ENCODE measurements around the gene PPM1E.
"Not testable (repeated sequence)": the region's sequence is repeated elsewhere in the genome, so short reads cannot be mapped to it uniquely, and the experiment has no call there.

The PPM1E gene

DNA sequence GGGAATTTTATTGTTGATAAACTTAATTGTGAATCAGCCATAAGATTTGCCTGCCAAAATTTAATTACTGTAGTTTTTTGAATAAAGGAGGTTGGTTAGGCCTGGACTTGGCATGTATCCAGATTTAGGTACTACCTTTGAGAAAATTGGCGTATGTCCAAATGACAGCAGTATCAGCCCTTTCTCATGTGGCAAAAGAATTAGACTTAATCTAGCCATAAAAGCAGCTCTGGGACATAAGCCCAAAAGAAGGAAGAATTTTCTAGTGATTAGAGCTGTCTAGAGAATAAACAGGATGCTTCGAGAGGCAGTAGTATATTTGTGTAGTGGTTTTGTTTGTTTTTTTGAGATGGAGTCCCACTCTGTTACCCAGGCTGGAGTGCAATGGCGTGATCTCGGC, 27.7 kb downstream of the PPM1E start:
- DNase-seq = peak; percentile 42 to 87 (median 55)

DNA sequence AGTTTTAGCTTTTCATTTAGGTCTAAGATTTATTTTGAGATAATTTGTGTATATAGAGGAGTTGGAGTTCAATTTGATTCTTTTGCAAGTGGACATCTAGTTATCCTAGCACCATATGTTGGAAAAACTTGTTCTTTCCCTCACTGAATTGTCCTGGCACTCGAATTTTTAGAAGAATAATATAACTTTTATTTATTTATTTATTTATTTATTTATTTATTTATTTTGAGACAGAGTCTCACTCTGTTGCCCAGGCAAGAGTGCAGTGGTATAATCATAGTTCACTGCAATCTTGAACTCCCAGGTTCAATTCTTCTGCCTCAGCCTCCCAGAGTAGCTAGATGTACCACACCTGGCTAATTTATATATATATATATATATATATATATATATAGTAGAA, 29.4 kb downstream of the PPM1E start:
- no peak for DNase-seq

DNA sequence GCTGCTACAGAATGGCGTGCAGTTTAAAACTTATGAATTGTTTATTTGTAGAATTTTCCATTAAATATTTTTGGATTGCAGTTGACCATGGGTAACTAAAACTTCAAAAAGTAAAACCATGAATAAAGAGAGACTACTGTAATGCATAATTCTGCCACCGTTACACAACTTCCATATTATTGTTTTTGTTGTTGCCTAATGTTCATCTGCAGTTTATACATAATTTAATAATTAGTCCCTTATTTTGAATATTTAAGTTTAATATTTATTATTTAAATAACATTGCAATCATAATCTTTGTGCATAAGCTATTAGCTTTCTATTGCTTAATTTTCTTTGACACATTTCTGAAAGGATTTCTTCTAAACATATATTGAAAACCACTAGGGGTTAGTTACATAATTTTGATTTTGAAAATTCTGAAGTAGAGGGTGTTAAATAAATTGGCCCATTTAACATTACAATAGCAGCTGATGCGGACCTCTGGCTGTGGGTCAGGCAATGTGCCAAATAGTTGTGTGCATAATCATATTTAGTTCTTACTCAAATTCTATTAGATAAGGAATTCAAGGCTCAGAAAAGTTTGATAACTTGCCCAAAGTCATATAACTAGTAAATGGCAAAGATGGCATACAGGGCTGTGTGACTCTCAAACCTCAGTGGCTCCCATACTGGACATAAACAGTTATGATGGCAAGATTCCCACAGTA, 31.1 kb downstream of the PPM1E start:
- DNase-seq = peak in 1 of 3 experiments; percentile 23

DNA sequence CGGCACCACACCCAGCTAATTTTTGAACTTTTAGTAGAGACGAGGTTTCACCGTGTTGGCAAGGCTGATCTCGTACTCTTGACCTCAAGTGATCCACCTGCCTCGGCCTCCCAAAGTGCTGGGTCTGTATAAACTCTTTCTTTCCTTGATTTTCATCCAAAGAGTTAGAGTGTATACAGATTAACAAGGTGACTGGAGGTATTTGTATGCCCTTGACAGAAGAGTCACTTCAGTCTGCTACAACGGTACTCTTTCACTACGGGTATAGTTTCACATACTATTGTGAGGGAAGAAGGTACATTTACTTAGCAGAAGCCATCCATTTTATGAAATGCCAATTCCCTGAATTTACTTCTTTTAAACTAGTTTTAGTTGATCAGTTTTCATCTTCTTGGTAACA, 32.5 kb downstream of the PPM1E start:
- DNase-seq = no peak

DNA sequence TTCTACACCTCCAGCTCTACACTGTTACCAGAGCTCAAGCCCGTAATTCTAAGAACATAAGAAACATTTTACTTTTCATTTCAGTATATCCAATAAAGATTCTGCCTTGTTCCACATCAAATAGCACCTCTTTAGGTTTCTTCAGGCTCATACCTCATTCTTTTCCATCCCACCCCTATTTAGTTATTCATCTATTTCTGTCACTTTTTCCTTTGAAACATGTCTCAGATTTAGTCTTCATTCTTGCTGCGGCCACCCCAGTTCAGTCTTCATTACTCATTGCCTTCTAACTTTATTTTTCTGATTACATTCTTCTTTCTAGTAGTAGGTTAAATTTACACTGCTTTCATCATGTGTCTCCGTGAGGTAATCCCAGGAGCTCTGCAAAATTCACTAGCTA, 33.5 kb downstream of the PPM1E start:
- no peak for DNase-seq

DNA sequence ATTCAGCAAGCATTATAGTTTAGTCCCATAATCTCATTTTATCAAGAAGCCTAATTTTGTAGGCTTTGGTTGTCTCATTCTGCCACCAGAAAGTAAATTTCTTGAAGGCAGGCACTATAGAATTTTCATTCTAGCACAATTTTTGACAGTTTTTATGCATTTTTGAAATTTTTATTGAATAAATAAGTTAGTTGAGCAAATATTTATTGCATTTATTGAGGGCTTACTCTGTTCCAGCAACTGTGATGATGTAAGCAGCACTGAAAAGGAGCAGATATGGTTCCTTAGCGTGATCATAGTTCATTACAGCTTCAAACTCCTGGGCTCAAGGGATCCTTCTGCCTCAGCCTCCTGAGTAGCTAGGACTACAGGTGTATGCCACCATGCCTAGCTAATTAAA, 34.2 kb downstream of the PPM1E start:
- no peak for DNase-seq

DNA sequence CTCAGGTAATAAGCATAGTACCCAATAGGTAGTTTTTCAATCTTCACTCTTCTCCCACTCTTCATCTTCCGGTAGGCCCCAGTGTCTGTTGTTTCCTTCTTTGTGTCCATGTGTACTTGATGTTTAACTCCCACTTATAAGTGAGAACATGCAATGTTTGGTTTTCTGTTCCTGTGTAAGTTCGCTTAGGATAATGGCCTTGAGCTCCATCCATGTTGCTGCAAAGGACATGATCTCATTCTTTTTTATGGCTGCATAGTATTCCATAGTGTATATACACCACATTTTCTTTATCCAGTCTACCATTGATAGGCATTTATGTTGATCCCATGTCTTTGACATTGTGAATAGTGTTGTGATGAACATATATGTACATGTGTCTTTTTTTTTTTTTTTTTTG, 38.9 kb downstream of the PPM1E start:
- DNase-seq = not testable (repeated sequence)

DNA sequence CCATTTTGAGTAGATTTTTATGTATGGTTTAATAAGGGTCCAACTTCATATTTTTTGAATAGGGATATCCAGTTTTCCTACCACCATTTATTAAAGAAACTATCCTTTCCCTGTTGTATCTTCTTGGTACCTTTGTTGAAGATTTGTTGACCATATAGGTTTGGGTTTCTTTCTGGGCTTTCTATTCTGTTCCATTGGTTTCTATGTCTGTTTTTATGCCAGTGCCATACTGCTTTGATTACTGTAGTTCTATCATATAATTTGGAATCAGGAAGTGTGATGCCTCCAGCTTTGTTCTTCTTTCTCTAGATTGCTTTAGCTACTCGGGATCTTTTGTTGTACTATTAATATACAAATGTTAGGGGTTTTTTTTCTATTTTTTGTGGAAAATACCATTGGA, 46.5 kb downstream of the PPM1E start:
- DNase-seq = no peak

DNA sequence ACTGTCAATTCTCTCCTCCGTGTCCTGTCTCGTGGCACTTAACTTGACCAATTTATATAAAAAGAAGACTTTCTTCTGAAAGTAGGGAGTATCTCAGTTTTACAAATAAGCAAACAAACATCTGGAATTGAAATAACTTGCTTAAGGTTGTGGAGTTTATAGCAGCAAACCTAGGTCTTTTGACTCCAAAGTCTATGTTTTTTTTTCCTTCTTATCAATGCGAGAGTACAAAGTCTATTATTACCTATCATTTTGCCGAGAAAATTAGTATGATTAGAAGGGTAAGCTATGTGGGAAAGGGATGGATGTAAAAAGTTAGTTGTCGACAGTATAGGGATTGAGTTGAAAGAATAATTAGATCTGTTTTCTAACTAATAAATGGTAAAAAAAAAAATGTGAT, 50.4 kb downstream of the PPM1E start:
- no peak for DNase-seq

DNA sequence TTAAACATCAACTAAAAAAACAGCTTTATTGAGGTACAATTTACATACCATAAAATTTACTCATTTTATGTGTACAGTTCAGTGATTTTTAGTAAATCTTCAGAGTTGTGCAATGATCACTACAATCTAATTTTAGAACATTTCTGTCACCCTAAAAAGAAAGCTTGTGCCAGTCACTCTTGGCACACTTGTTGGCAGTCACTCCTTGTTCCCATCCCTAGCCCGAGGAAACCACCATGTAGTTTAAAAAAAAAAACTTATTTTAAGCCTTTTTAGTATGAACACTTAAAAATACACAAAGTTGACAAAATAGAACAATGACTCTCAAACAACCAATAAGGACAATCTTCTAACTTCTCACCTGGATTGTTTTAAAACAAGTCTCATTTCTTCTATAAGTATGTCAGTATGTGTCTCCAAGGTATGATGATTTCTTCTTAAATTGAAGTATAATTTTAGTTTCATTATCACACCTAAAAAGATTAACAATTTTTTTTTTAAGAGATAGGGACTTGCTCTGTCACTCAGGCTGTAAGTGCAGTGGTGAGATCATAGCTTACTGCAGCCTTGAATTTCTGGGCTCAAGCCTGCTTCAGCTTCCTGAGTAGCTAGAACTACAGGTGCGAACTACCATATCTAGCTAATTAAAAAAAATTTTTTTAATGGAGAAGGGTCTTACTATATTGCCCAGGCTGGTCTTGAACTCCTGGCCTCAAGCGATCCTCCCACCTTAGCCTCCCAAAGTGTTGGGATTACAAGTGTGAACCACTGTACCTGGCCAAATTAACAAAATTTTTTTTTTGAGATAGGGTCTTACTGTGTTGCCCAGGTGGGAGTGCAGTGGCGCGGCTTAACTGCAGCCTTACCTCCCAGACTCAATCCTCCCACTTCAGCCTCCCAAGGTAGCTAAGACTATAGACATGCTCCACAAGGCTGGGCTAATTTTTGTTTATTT, 53.2 kb downstream of the PPM1E start:
- DNase-seq = no peak

DNA sequence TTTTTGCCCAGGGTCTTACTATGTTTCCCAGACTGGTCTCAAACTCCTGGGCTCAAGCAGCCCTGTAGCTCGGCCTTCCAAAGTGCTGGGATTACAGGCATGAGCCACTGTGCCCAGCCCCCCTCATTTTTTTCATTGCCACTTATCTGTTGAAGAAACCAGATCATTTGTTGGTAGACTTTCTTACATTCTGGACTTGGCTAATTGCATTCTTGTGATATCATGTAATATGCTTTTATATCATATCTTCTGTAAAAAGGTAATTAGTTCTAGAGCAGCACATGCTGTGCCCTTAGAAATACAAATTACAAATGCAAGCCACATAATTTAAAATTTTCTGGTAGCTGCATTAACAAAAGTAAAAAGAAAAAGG, 53.9 kb downstream of the PPM1E start:
- no peak for DNase-seq

DNA sequence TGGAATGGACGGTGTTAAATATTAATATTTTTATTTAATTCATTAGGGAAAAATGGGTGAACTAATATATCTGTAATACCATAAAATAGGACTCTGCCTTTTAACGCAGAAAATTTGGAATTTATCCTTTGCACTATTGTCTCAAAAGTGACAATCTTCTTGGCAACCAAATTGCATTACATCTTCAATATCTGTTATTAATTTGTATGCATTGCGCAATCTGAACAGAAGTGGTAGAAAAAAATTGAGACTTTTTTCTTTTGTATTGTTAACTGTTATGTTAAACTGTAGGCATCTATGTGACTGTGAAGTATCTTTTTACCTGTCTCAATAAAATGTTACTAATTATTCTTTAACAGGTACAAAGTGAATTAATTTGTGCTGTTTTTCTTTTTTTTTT, 55.6 kb downstream of the PPM1E start:
- DNase-seq = no peak

DNA sequence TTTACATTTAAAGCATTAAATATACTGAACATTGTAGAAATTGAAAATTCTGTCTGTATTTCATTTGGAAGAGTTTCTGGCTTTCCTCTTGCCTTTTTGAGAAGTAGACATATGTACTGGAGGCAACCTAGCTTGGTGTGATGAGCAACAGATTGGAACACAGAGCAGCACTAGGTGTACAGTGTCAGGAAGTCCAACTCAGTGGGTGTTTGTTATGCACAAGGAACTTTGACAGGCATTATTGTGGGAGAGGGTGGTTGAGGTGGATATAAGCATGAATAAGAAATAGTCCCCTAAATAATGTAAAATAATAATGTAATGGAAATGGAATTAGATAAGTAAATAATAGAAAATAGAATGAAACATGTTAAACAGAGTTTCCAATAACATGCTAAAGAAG, 58.1 kb downstream of the PPM1E start:
- no peak for DNase-seq

DNA sequence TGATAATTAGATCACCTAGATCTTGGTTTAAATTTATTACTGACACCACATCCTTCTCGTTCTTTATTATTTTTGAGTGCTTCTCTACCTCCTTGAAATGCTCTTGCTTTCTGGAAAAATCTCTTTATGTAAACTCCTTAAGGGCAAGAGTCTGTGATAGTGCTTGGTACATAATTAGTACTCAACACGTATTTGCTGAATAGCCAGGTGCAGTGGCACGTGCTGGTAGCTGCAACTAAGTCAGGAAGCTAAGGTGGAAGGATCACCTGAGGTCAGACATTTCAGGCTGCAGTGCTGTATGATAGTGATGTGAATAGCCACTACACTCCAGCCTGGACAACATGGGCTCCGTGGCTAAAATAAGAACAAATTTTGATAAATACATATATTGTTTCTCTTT, 63.0 kb downstream of the PPM1E start:
- DNase-seq = peak in 2 of 3 experiments; percentile 25 to 63

DNA sequence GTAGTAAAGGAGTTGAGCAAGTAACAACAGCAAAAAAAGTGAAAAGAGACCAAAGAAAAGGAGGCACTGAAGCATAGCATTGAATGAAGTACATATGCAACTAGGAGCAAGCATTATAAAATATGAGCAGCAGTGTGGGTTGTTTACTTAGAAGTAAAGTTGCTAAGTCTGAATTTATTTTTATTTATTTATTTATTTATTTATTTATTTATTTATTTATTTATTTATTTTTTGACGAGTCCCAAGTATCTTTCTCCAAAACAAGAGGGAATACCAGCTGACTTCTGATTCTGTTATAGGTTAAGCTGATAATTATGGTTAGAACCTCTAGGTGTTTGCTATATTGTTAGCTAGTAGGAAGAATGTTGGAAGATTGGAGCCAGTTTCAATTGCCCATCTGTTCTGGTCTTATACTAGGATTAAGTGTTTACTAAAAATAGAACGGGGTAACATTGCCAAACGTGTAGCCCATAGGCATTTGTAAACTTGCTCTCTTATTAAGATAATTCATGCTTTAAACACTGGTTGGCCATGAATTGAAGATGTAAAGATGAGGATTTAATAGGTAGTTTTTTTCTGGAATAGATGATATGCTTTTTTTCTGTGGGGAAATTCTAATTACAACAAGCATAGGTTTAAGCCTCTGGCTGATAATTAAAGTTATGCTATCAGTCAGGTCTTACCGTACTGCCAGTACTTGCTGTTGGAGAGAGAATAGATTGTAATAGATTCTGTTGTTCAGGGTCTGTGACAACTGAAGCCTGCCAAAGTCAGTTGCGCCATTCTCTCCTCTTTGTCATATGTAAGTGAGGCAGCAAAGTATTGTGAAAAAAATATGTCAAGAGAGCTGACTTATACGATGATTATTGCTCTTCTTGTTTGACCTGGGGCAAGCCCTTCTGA, 66.7 kb downstream of the PPM1E start:
- DNase-seq = peak in 2 of 3 experiments; percentile 4 to 53

DNA sequence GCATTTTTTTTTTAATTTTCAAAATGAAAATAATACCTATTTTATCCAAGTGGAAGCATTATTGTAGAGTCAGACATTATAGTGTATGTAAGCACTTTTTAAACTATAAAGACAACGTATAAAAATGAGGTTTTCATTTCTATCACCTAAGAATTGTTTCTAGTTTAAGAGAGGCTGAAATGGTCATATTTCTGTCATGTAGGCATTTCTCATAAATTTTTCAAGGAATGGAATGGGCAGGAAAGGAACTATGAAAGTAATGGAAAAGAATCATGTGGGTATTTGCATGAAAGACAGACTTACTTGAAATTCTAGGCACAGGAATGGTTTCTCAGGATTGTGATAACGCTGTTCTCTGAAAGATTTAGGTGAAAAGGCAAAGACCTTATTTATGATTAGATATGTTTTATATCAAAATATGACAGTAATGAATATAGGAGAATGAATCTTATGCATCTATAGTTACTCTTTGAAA, 67.4 kb downstream of the PPM1E start:
- DNase-seq = no peak

DNA sequence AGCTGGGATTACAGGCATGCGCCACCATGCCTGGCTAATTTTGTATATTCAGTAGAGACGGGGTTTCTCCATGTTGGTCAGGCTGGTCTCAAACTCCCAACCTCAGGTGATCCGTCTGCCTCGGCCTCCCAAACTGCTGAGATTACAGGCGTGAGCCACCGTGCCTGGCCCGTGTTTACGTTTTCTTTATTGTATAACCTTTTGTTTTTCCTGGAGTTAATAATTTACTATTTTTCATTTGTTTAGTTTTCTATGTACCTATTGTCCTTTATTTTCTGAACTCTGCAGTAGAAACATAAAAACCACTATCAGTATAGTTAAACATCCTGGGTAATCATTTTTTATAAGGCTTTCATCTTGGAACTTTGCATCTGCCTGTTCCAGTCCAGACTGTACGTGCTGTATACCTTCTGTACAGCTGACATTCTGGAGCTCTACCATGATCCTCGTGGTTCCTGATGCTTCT, 73.6 kb downstream of the PPM1E start:
- DNase-seq = no peak

DNA sequence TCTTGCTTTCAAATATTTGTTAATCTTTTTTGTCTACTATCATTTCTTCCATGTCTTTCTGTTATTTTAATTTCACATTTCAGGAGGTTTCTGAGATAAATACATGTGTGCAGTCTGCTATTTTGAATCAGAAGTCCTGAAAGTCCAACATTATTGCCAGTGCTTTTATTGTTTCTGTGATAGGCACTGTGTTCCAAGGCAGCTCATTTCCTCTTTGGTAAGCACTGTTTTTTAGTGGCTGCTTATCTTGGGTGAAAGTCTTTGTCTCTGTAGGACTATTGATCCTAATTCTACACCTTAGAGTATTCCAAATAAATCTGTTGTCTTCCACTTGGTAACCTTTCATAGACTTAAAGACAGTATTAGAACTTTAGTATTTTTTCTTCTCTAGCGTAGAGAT, 76.1 kb downstream of the PPM1E start:
- DNase-seq = no peak

DNA sequence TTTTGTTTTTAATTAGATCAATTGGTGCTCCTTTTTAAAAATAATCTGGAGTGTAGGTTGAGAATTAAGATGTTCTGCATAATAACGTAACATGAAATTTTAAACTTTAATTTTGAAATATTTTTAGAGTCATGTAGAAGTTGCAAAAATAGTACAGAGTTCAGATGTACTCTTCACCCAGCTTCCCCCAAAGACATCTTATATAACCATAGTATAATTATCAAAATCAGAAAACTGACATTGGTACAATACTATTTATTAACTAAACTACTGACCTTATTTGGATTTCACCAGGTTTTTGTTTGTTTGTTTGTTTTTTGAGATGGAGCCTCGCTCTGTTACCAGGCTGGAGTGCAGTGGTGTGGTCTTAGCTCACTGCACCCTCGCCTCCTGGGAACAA, 76.9 kb downstream of the PPM1E start:
- DNase-seq = no peak

DNA sequence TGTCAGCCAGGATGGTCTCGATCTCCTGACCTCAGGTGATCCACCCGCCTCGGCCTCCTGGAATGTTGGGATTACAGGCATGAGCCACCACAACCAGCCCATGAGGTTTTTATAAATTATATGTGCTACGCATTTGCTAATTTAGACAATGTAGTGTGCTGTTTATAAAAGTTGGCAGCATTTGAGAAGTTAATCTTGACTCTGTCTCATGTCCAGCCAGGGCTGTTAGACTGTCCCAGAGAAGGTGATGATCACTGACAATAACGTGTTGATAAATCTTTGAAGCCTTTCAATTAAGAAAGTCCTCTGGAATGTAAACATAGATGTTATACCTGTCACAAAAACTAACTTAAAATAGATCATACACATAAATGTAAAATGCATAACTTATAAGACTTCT, 82.0 kb downstream of the PPM1E start:
- DNase-seq = no peak

DNA sequence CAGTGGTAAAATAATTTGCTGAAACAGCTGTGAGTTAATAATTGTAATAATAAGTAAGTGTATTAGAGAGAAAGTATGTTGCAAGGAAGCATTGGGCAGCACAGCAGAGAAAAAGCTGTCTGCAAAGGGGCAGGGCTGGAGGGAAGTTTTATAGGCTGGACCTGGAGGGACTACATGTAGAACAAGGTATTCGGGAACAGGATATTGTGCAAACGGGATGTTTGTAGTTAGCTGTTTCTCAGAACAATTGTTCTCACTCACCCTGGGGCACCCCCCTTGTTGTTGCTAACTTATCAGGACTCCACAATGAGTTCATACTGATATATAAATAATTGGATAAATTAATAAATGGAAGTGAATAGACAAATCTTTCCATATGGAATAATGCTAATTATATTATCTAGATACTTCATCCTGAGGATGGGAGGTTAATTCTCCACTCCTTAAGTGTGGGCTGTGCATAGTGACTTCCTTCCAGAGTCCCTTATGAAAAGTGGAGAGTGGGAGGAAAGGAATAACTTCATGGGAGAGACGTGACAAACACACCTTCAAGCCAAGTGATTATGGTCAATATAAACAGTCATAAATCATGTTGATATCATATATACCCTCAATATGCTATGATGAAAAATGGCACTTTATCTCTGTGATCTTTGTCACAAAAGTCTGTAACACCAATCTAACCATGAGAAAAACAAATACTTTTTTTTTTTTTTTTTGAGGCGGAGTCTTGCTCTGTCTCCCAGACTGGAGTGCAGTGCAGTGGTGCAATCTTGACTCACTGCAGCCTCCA, 85.4 kb downstream of the PPM1E start:
- DNase-seq = no peak

DNA sequence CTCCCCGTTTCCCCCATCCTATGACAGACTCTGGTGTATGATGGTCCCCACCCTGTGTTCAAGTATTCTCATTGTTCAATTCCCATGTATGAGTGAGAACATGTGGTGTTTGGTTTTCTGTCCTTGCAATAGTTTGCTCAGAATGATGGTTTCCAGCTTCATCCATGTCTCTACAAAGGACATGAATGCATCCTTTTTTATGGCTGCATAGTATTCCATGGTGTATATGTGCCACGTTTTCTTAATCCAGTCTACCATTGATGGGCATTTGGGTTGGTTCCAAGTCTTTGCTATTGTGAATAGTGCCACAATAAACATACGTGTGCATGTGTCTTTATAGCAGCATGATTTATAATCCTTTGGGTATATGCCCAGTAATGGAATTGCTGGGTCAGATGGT, 90.8 kb downstream of the PPM1E start:
- not testable (repeated sequence) for DNase-seq

Data from NCI-H1417 (cell line).